ENCODE data around the gene PLXND1.

DNA sequence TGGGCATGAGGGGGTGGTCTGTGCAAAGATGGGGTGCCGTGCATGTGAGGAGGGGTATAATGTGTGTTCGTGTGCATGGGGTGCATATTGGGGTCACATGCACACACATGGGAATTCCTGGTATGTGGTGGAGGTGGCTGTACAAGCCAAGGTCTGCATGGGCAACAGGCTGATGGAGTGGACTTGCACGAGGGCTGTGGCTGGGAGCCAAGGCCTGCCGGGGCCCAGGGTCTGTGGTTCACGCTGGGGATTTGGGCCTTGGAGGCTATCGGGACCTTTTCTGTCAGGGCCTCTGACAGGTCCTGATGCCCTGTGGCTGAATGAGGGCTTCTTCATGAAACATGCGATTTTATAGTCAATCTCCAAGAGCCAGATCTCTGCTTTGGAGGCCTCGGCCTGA, 9.8 kb upstream of the PLXND1 start:
- TF ChIP-seq CTCF (IDR thresholded peaks at IDR 0.05) (no peak), POLR2A (IDR thresholded peaks at IDR 0.05) (no peak)

All from body of pancreas (tissue), 4 donors.